Left colon (tissue), 2 donors: ENCODE data around the gene TMEM132E. TPM values are rescaled to one million over a fixed set of nuclear protein-coding genes. Genes with fewer than 3 reads are reported as not detected.

Experiments
- ATAC-seq: fragments of 200-7000 bp; cut with Tn5 transposase; one replicate; pipeline ENCODE4 v1.9.1; 2020; ENCODE audit warnings: mild to moderate bottlenecking, moderate library complexity
- DNase-seq, 2 donors: peaks; one replicate each; pipeline ENCODE4 v3.0.0-alpha.2; 2020
- intact Hi-C, 2 donors: fragments of 100-400 bp; cut with DNase I in 1 of 2; cut with micrococcal nuclease in 1 of 2; formaldehyde crosslinking; loops; one replicate each; pipeline versions ENCODE4 v1.11.2 to v1.14.0; 2022; cut with DNase I, micrococcal nuclease
- total RNA-seq, 2 donors: library from RNA; stranded (reverse); fragmentation: NEBNext Ultra II Directional; extraction: Animal tissue kit (Norgen Biotek cat#: 25700); gene quantifications; one replicate each; pipeline ENCODE4 v1.2.1, GENCODE V29; 2021
- donor health status: DM: no; HTN: no; CAD: no.
- donor health status: DM: yes; HTN: yes; CAD: no.

Gene TMEM132E
- total RNA-seq, 2 donors from 2014 or later = not detected

GRCh38 chr17:34645594-34645993, 66.2 kb downstream of the TMEM132E start:
- DNase-seq (no peak), ATAC-seq (no peak)
- intact Hi-C loops = no loop called here

GRCh38 chr17:34647511-34647910, 68.1 kb downstream of the TMEM132E start:
- intact Hi-C loops = no loop called here
- no peak for ATAC-seq
- no peak for DNase-seq

- no peak for DNase-seq
- intact Hi-C loops = no loop called here
- no peak for ATAC-seq
These were observed 70.8 kb downstream of the TMEM132E start for GRCh38 chr17:34650051-34650750.

GRCh38 chr17:34651402-34651811, 72.0 kb downstream of the TMEM132E start:
- DNase-seq (no peak), ATAC-seq (no peak)
- intact Hi-C loops = no loop called here

- ATAC-seq (no peak), DNase-seq (no peak)
- intact Hi-C loops = no loop called here
These were observed 72.7 kb downstream of the TMEM132E start for GRCh38 chr17:34652021-34652555.

- no peak for DNase-seq
- intact Hi-C loops = no loop called here
- no peak for ATAC-seq
These were observed 74.1 kb downstream of the TMEM132E start for GRCh38 chr17:34653511-34653910.

- DNase-seq = no peak
- no peak for ATAC-seq
- intact Hi-C loops = no loop called here
These were observed 75.0 kb downstream of the TMEM132E start for GRCh38 chr17:34654276-34654880.

- intact Hi-C loops = no loop called here
- DNase-seq (no peak), ATAC-seq (no peak)
These were observed 75.5 kb downstream of the TMEM132E start for GRCh38 chr17:34654881-34655276.

GRCh38 chr17:34656801-34657200, 77.4 kb downstream of the TMEM132E start:
- ATAC-seq (no peak), DNase-seq (no peak)
- intact Hi-C loops = no loop called here

GRCh38 chr17:34658811-34659560, 79.6 kb downstream of the TMEM132E start:
- DNase-seq (no peak), ATAC-seq (no peak)
- intact Hi-C loops = no loop called here

- ATAC-seq = no peak
- intact Hi-C loops = no loop called here
- DNase-seq = no peak
These were observed 84.3 kb downstream of the TMEM132E start for GRCh38 chr17:34663714-34664113.

GRCh38 chr17:34665150-34665806, 85.9 kb downstream of the TMEM132E start:
- ATAC-seq (no peak), DNase-seq (no peak)
- intact Hi-C loops = no loop called here

GRCh38 chr17:34665819-34666763, 86.7 kb downstream of the TMEM132E start:
- intact Hi-C loops = no loop called here
- no peak for ATAC-seq
- no peak for DNase-seq

GRCh38 chr17:34667656-34668055, 88.3 kb downstream of the TMEM132E start:
- DNase-seq (no peak), ATAC-seq (no peak)
- intact Hi-C loops = no loop called here

- intact Hi-C loops = no loop called here
- DNase-seq (no peak), ATAC-seq (no peak)
These were observed 88.8 kb downstream of the TMEM132E start for GRCh38 chr17:34668206-34668605.

- DNase-seq (no peak), ATAC-seq (no peak)
- intact Hi-C loops = no loop called here
These were observed 90.1 kb downstream of the TMEM132E start for GRCh38 chr17:34669511-34669910.

GRCh38 chr17:34670618-34671017, 91.2 kb downstream of the TMEM132E start:
- ATAC-seq = no peak
- intact Hi-C loops = no loop called here
- DNase-seq = no peak

GRCh38 chr17:34671191-34671590, 91.8 kb downstream of the TMEM132E start:
- no peak for DNase-seq
- intact Hi-C loops = no loop called here
- no peak for ATAC-seq
